HepG2 (cell line): ENCODE results near the gene MFF. TPM values are rescaled to one million over a fixed set of nuclear protein-coding genes. Genes with fewer than 3 reads are reported as not detected.

Source experiments
- ARHGAP35 ChIP-seq: sonication (generic); formaldehyde crosslinking; IDR thresholded peaks from 2 replicates; pipeline ENCODE4 v1.9.0; 2022; ENCODE audit warnings: mild to moderate bottlenecking, inconsistent platforms, moderate library complexity, missing genetic modification reagents, borderline replicate concordance
- HOXA9 ChIP-seq: sonication (generic); formaldehyde crosslinking; IDR thresholded peaks from 2 replicates; pipeline ENCODE4 v1.8.1; 2022; ENCODE audit warnings: missing genetic modification reagents, mild to moderate bottlenecking, moderate library complexity, borderline replicate concordance
- KDM6A ChIP-seq: IDR thresholded peaks from 2 replicates; pipeline ENCODE4 v1.6.1; 2016; ENCODE audit warnings: low read depth
- NCOA5 ChIP-seq: sonication (generic); formaldehyde crosslinking; IDR thresholded peaks from 2 replicates; pipeline ENCODE4 v1.4.0; 2020; ENCODE audit warnings: missing genetic modification reagents
- TCF7 ChIP-seq: sonication (generic); IDR thresholded peaks from 2 replicates; pipeline ENCODE4 v1.6.1; 2016; ENCODE audit warnings: antibody characterized with exemption, low read depth
- TFDP2 ChIP-seq: sonication (generic); formaldehyde crosslinking; IDR thresholded peaks from 2 replicates; pipeline ENCODE4 v1.4.0; 2020; ENCODE audit warnings: missing genetic modification reagents
- THAP7 ChIP-seq: sonication (generic); formaldehyde crosslinking; IDR thresholded peaks from 2 replicates; pipeline ENCODE4 v1.8.1; 2023; ENCODE audit warnings: mild to moderate bottlenecking, missing genetic modification reagents
- U2AF1 ChIP-seq: fragments of 200-400 bp; formaldehyde crosslinking; optimal IDR thresholded peaks from 2 replicates; pipeline ENCODE3; 2017; ENCODE audit warnings: mild to moderate bottlenecking, low read depth, low read length
- XRCC5 ChIP-seq: fragments of 200-400 bp; formaldehyde crosslinking; optimal IDR thresholded peaks from 2 replicates; pipeline ENCODE3; 2017; ENCODE audit warnings: mild to moderate bottlenecking, low read length
- ZBTB42 ChIP-seq: sonication (generic); formaldehyde crosslinking; IDR thresholded peaks from 2 replicates; pipeline ENCODE4 v1.5.0; 2020; ENCODE audit warnings: mild to moderate bottlenecking, missing genetic modification reagents
- ZBTB7A ChIP-seq: sonication (generic); formaldehyde crosslinking; IDR thresholded peaks from 2 replicates; pipeline ENCODE4 v1.8.0; 2022; ENCODE audit warnings: mild to moderate bottlenecking, missing genetic modification reagents
- ZKSCAN8 ChIP-seq: IDR thresholded peaks from 2 replicates; pipeline ENCODE4 v1.6.1; 2016; ENCODE audit warnings: borderline replicate concordance, missing genetic modification reagents, missing compliant biosample characterization
- ZNF142 ChIP-seq: sonication (generic); formaldehyde crosslinking; IDR thresholded peaks from 2 replicates; pipeline ENCODE4 v1.4.0; 2020; ENCODE audit warnings: missing genetic modification reagents
- ZNF143 ChIP-seq: sonication (generic); formaldehyde crosslinking; IDR thresholded peaks from 2 replicates; pipeline ENCODE4 v1.4.0; 2020; ENCODE audit warnings: missing genetic modification reagents
- ZNF230 ChIP-seq: sonication (generic); formaldehyde crosslinking; IDR thresholded peaks from 2 replicates; pipeline ENCODE4 v1.4.0; 2020; ENCODE audit warnings: mild to moderate bottlenecking, missing genetic modification reagents
- ZNF234 ChIP-seq: sonication (generic); formaldehyde crosslinking; conservative IDR thresholded peaks from 2 replicates; pipeline ENCODE4 v1.5.1; 2020; ENCODE audit warnings: mild to moderate bottlenecking, missing genetic modification reagents
- ZNF256 ChIP-seq: sonication (generic); formaldehyde crosslinking; conservative IDR thresholded peaks from 2 replicates; pipeline ENCODE4 v1.4.0; 2020; ENCODE audit warnings: missing genetic modification reagents
- ZNF451 ChIP-seq: sonication (generic); formaldehyde crosslinking; IDR thresholded peaks from 2 replicates; pipeline ENCODE4 v1.5.0; 2020; ENCODE audit warnings: mild to moderate bottlenecking, missing genetic modification reagents
- ZNF816 ChIP-seq: sonication (generic); formaldehyde crosslinking; IDR thresholded peaks from 2 replicates; pipeline ENCODE4 v1.8.0; 2022; ENCODE audit warnings: missing genetic modification reagents, mild to moderate bottlenecking, borderline replicate concordance
- ZSCAN29 ChIP-seq: sonication (generic); formaldehyde crosslinking; conservative IDR thresholded peaks from 2 replicates; pipeline ENCODE4 v1.4.0; 2020; ENCODE audit warnings: mild to moderate bottlenecking, missing genetic modification reagents
- ZSCAN30 ChIP-seq: sonication (generic); formaldehyde crosslinking; IDR thresholded peaks from 2 replicates; pipeline ENCODE4 v1.5.0; 2020; ENCODE audit warnings: mild to moderate bottlenecking, missing genetic modification reagents
- polyA plus RNA-seq, 8 experiments: library from polyadenylated mRNA; depleted of rRNA in 3 of 8; stranded (reverse) in 7 of 8; unstranded in 1 of 8; fragments of >200 nt; fragmentation: Illumina TruSeq in 4 of 8; extraction: Trizol in 4 of 8; gene quantifications; 2 replicates each; pipeline versions ENCODE4 v1.2.1 to v1.2.3, GENCODE V29; 2011 to 2016; ENCODE audit warnings: low read depth in 4 of 8, missing spikeins in 1 of 8, mixed read lengths in 1 of 8; ENCODE audit not compliant: insufficient read depth in 1 of 8
- total RNA-seq, 5 experiments: library from RNA; depleted of rRNA; stranded (reverse); fragments of >200 nt; fragmentation: Illumina TruSeq; extraction: Trizol; gene quantifications; 2 replicates each; pipeline ENCODE4 v1.2.3, GENCODE V29; 2016; ENCODE audit warnings: low read depth in 1 of 5

Gene MFF
- total and polyA plus RNA-seq, 2 of the 13 experiments (the other 11 are each of a cell fraction or from before 2014, with no cell fraction given): 81.9 to 156 TPM

GRCh38 chr2:227324995-227325838 is at the start of gene MFF (continued):
- TF ChIP-seq ARHGAP35 (no peak; the same call in none of the 2 replicates), ZKSCAN8 (CRISPR knock-in tag) (peak; percentile 66; the same call in 1 of the 2 replicates), ZNF816 (CRISPR knock-in tag) (no peak; the same call in 1 of the 2 replicates), KDM6A (0 out of 2 replicates have a peak, but pooled peaks have one; percentile 24), ZSCAN30 (CRISPR knock-in tag) (peak; percentile 88; the same call in 1 of the 2 replicates), THAP7 (CRISPR knock-in tag) (peak; percentile 97), ZNF142 (CRISPR knock-in tag) (peak; percentile 56; the same call in 1 of the 2 replicates), ZNF234 (CRISPR knock-in tag) (peak; percentile 91), TFDP2 (CRISPR knock-in tag) (peak; percentile 95), HOXA9 (CRISPR knock-in tag) (peak; percentile 85), NCOA5 (CRISPR knock-in tag) (no peak), ZBTB7A (CRISPR knock-in tag) (peak; percentile 81; the same call in 1 of the 2 replicates), ZNF451 (peak; percentile 99), ZBTB42 (CRISPR knock-in tag) (peak; percentile 54; the same call in 1 of the 2 replicates), TCF7 (0 out of 2 replicates have a peak, but pooled peaks have one; percentile 7), ZNF143 (CRISPR knock-in tag) (peak; percentile 74), ZNF230 (CRISPR knock-in tag) (peak; percentile 96), ZSCAN29 (peak; percentile 93), XRCC5 (peak; percentile 80), ZNF256 (CRISPR knock-in tag) (peak; percentile 72; the same call in 1 of the 2 replicates), U2AF1 (peak; percentile 81)
